ENCODE data around the gene GPR33. TPM values are rescaled to one million over a fixed set of nuclear protein-coding genes. Genes with fewer than 3 reads are reported as not detected.
"Not testable (repeated sequence)": the region's sequence is repeated elsewhere in the genome, so short reads cannot be mapped to it uniquely, and the experiment has no call there.

Gene GPR33
- total and polyA plus RNA-seq, 10 of the 15 experiments (the other 5 are each of a cell fraction or from before 2014, with no cell fraction given), result not detected

DNA sequence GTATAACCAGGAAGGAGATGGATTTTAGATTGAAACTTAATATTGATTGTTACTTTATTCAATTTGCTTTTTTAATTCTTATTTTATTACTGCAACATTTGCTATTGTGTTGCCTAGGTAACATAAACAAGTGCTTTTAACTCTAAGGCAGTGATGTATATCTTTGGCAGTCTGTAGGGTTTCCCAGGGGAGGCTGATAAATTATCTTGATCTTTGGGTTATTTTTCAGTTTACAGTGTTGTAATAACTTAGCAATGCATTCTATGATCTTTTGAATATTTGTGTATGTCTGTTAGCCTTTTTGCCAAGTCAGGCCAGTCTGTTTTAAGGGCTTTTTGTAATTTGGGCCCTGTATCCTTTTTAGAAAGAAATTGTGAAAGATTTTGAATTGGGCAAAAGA, 22.7 kb downstream of the GPR33 start:
- TF ChIP-seq NFXL1 (IDR thresholded peaks at IDR 0.05; ENCODE audit: borderline replicate concordance), result no peak
- TF ChIP-seq KLF5 (IDR thresholded peaks at IDR 0.05; ENCODE audit: partially characterized antibody), result no peak
- TF ChIP-seq CREB1 (IDR thresholded peaks at IDR 0.05; ENCODE audit: low read depth), result no peak
- TF ChIP-seq RCOR1 (conservative IDR thresholded peaks at IDR 0.05; ENCODE audit: low read depth, low read length), result no peak
- no peak for TF ChIP-seq SMC3 (IDR thresholded peaks at IDR 0.05; ENCODE audit: borderline replicate concordance, low read length)
- TF ChIP-seq SP1 (IDR thresholded peaks at IDR 0.05; ENCODE audit: low read depth, low read length), result no peak
- H3K27me3 ChIP-seq (replicated peaks in 1 of 2; ENCODE audit: control insufficient read depth in 2 of 2, insufficient read depth in 2 of 2, low read length in 1 of 2), result no peaks in the 10 kb centered on the region
- SMC1A ChIA-PET (ENCODE audit: uncharacterized antibody, unreplicated experiment), result interaction anchor here (0.7 to 0.9 kb wide), 2 partner anchors 11 to 341 kb away, joined by 3 read pairs; no protein-coding TSS in a partner anchor
- H4K20me1 ChIP-seq (ENCODE audit: control insufficient read depth, insufficient read depth), result no peaks in the 10 kb centered on the region
- H3K36me3 ChIP-seq (ENCODE audit: control insufficient read depth in 2 of 2, insufficient read depth in 2 of 2, low read length in 1 of 2), result no peaks in the 10 kb centered on the region
- no peak for FAIRE-seq
- H3K4me2 ChIP-seq (ENCODE audit: control insufficient read depth, insufficient read depth), result no peak overlapping the region
- RAD21 ChIA-PET (ENCODE audit: unreplicated experiment), result no interaction called here
- no peak overlapping the region for H2AFZ ChIP-seq (ENCODE audit: control insufficient read depth, low read depth, low read length)
- POLR2A ChIA-PET, result no interaction called here
- no peak for DNase-seq (ENCODE audit: low read depth, low spot score)
- no TSS peak for BruUV-seq (replicated peaks)
- H3K4me3 ChIP-seq, result no peak overlapping the region
- CTCF ChIA-PET, result no interaction called here
- H3K79me2 ChIP-seq (ENCODE audit: control insufficient read depth, insufficient read depth, low read length), result no peaks in the 10 kb centered on the region
- no peaks in the 10 kb centered on the region; the same call in 1 of the 2 replicates for H3K4me1 ChIP-seq (ENCODE audit: control insufficient read depth, insufficient read depth, low read length)
- intact Hi-C loops (cut with micrococcal nuclease; ENCODE audit: unreplicated experiment) (no loop called here), in situ Hi-C loops (cut with MboI) (no loop called here)
- H3K9ac ChIP-seq (ENCODE audit: control insufficient read depth, insufficient read depth, low read length), result no peak overlapping the region
- no peak overlapping the region for H3K27ac ChIP-seq (ENCODE audit: control insufficient read depth, insufficient read depth)
- no peaks in the 10 kb centered on the region for H3K9me3 ChIP-seq (replicated peaks; ENCODE audit: control insufficient read depth, insufficient read depth, low read length)
- ATAC-seq, result no peak

DNA sequence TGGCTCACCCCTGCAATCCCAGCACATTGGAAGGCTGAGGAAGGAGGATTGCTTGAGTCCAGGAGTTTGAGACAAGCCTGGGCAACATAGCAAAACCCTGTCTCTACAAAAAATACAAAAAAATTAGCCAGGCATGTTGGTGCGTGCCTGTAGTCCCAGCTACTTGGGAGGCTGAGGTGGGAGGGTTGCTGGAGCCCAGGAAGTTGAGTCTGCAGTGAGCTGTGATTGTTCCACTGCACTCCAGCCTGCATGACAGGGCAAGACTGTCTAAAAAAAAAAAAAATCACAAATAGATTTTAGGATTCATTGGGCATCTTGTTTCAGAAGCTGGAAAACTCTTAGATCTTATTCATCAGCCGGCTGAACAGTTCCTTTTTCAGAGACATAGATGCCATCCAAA, 25.4 kb downstream of the GPR33 start:
- H2AFZ ChIP-seq (ENCODE audit: control insufficient read depth, low read depth, low read length); ATAC-seq; FAIRE-seq: not testable (repeated sequence)

More for the DNA sequence above, 25.4 kb downstream of the GPR33 start:
- H3K27ac ChIP-seq (ENCODE audit: control insufficient read depth, insufficient read depth); DNase-seq (ENCODE audit: low read depth, low spot score); H3K36me3 ChIP-seq (ENCODE audit: control insufficient read depth in 2 of 2, insufficient read depth in 2 of 2, low read length in 1 of 2); H3K4me1 ChIP-seq (ENCODE audit: control insufficient read depth, insufficient read depth, low read length); in situ Hi-C loops (cut with MboI); H4K20me1 ChIP-seq (ENCODE audit: control insufficient read depth, insufficient read depth); POLR2A ChIA-PET; H3K4me2 ChIP-seq (ENCODE audit: control insufficient read depth, insufficient read depth); intact Hi-C loops (cut with micrococcal nuclease; ENCODE audit: unreplicated experiment); H3K4me3 ChIP-seq; BruUV-seq (replicated peaks); H3K9ac ChIP-seq (ENCODE audit: control insufficient read depth, insufficient read depth, low read length); H3K79me2 ChIP-seq (ENCODE audit: control insufficient read depth, insufficient read depth, low read length); H3K9me3 ChIP-seq (replicated peaks; ENCODE audit: control insufficient read depth, insufficient read depth, low read length); H3K27me3 ChIP-seq (replicated peaks in 1 of 2; ENCODE audit: control insufficient read depth in 2 of 2, insufficient read depth in 2 of 2, low read length in 1 of 2): not testable (repeated sequence)
- 85% methylated on average over 2 of the region's 2 CpGs for WGBS (ENCODE audit: insufficient coverage, insufficient replicate concordance, low lambda C conversion rate, missing lambda C conversion rate)
- SMC1A ChIA-PET (ENCODE audit: uncharacterized antibody, unreplicated experiment), result interaction anchor here (0.6 to 1.1 kb wide), 5 partner anchors 9 to 201 kb away, joined by 3 to 4 read pairs (median 3); no protein-coding TSS in a partner anchor
- RAD21 ChIA-PET (ENCODE audit: unreplicated experiment), result interaction anchor here (1.4 kb wide), 1 partner anchor 11 kb away, joined by 4 read pairs; no protein-coding TSS in a partner anchor
- CTCF ChIA-PET, result interaction anchor here (1.1 to 1.2 kb wide), 3 partner anchors 10 to 792 kb away, joined by 3 to 7 read pairs (median 4); no protein-coding TSS in a partner anchor

All from GM12878 (cell line).